ENCODE data around the gene SLC16A3.

Gene SLC16A3

DNA sequence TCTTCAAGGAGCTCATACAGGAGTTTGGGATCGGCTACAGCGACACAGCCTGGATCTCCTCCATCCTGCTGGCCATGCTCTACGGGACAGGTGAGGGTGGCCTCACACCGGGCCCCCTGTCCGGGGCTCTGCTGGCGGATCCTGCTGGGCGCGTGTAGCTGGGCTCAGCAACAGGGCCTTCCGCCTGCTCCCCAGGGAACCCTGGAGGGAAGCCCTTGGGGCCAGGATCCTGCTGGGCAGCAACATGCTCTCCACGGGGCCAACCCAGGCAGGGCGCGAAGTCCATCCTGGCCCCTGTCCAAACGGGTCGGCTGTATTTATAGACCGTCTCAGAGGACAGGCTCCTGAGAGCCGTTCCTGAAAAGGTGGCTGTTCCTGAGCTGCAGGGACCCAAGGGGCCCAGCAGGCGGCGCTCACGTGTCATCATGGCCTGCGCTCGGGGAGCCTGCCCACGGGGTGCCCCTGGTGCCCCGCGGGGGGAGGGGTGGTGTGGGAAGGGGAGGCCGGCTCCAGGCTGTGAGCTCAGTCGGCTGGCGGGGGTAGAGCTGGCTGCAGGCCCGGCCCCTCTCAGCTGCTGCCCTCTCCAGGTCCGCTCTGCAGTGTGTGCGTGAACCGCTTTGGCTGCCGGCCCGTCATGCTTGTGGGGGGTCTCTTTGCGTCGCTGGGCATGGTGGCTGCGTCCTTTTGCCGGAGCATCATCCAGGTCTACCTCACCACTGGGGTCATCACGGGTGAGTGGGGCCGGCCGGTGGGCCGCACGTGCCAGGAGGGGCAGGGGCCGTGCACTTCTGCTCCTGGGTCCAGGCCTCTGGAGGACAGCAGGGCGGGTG, 7.5 kb downstream of the SLC16A3 start:
- DNase-seq (ENCODE audit: low spot score): peak; percentile 66

DNA sequence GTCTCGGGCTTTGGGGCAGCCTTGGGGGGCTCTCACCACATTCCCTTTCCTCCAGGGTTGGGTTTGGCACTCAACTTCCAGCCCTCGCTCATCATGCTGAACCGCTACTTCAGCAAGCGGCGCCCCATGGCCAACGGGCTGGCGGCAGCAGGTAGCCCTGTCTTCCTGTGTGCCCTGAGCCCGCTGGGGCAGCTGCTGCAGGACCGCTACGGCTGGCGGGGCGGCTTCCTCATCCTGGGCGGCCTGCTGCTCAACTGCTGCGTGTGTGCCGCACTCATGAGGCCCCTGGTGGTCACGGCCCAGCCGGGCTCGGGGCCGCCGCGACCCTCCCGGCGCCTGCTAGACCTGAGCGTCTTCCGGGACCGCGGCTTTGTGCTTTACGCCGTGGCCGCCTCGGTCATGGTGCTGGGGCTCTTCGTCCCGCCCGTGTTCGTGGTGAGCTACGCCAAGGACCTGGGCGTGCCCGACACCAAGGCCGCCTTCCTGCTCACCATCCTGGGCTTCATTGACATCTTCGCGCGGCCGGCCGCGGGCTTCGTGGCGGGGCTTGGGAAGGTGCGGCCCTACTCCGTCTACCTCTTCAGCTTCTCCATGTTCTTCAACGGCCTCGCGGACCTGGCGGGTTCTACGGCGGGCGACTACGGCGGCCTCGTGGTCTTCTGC, 8.4 kb downstream of the SLC16A3 start:
- no peak for DNase-seq (ENCODE audit: low spot score)

DNA sequence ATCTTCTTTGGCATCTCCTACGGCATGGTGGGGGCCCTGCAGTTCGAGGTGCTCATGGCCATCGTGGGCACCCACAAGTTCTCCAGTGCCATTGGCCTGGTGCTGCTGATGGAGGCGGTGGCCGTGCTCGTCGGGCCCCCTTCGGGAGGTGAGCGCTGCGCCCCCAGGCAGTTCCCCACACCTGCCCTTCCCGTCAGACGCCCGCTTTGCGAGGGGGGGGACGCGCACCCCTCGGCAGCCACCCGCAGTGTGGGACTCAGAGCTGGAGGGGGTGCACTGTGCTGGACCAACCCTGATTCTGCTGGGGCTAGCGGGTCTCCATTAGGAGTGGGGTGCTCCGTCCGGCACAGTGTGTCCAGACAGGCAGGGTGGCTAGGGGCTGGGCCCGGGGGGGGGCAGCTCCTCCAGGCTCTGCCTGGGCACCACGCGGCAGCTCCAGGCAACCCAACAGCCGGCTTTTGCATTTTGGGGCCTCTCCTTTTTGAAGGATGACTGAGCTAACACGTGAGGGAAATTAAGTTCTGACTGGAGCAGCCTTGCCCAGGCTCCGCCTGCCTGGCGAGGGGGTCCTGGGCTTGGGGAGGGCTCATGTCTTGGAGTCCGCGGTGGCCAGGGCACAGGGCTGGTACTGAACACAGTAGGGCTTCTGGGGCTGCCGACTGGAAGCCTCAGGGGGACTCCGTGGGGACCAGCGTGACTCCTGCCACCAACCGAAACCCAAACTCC, 9.1 kb downstream of the SLC16A3 start:
- DNase-seq (ENCODE audit: low spot score): no peak

DNA sequence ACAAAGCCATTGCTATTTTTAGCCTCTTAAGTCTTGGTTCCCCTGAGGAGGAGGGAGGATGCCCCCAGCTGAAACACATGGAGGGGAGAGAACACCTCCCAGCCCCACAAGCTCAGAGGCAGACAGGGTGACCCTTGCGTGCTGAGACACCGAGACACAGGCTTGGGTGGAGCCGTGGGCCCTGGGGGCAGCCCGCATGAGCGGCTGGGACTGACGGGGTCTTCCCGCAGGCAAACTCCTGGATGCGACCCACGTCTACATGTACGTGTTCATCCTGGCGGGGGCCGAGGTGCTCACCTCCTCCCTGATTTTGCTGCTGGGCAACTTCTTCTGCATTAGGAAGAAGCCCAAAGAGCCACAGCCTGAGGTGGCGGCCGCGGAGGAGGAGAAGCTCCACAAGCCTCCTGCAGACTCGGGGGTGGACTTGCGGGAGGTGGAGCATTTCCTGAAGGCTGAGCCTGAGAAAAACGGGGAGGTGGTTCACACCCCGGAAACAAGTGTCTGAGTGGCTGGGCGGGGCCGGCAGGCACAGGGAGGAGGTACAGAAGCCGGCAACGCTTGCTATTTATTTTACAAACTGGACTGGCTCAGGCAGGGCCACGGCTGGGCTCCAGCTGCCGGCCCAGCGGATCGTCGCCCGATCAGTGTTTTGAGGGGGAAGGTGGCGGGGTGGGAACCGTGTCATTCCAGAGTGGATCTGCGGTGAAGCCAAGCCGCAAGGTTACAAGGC, 9.8 kb downstream of the SLC16A3 start:
- no peak for DNase-seq (ENCODE audit: low spot score)

DNA sequence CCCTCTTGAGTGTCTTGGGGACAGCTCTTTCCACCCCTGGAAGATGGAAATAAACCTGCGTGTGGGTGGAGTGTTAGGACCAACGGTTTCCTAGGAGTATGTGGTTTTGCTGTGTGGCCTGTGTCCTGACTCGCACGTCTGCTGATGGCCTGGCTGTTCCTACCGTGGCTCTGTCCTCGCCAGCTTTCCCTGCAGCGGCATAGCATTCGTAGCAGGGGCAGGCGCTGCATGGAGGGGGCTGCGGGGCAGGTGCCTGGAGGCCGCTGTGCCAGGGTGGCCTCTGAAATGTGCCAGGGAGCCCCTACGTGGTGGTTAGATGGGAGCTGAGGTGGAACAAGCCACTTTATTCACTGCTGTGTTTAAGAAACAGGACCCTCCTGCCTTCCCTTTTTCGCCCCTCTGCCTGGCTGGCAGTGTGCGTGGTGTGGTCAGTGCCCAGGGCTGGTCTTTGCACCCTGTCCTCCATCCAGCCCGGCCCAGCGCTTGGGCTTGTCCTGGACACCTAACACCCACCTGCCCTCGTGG, 10.6 kb downstream of the SLC16A3 start:
- no peak for DNase-seq (ENCODE audit: low spot score)

DNA sequence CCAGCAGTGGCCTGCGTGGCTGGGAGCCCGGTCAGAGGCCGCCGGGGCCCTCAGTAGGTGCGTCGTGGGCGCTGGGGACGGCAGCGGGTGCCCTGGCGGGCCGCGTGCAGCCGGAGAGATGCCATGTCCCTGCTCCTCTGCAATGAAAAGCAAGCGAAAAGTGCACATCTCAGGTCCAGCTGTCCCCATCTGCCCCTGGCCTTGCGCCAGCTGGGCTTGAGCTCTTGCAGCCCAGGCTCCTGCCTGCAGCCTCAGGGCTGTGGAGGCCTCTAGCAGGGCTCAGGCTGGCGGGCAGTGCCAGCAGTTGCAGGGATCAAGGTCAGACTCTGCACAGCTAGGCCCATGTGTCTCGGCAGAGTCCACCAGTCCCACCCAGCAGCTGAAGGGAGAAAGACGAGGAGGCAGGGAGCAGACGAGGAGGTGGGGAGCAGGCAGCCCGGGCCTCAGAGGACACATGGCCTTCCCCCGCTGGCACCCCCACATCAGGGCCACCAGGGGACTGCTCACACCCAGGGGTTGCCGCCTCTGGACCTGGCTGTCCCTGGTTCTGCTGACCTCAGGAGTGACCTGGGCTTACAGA, 11.2 kb downstream of the SLC16A3 start:
- DNase-seq (ENCODE audit: low spot score): no peak

DNA sequence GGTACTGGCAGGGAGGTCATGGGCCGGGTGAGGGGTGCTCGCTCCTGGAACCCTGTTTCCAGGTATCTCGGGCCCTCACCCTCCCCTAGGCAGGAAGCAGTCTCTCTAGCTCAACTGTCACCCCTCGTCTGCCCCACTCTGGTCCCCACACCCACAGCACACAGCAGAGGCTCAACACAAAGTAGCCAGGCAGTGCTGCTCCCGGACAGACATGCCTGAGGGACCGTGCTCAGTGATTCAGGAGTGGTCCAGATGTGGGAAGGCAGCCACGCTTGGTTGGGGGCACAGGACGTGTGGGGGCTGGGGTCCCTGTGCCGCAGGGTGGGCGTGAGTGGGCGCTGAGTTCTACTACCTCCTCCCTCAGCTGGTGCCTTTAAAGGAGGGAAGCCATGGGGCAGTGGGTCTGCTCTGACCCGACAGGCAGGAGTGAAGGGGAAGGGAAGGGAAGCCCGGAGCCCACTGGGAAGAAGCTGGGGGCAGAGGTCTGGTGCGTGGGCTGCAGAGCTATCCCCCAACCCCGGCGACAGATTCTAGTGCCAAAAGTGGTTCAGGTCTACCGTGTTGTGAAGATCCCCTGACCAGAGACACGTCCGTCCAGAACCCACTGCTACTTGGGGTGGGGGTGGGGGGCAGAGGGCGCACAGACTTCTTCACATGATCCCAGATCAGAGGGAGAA, 11.8 kb downstream of the SLC16A3 start:
- no peak for DNase-seq (ENCODE audit: low spot score)

DNA sequence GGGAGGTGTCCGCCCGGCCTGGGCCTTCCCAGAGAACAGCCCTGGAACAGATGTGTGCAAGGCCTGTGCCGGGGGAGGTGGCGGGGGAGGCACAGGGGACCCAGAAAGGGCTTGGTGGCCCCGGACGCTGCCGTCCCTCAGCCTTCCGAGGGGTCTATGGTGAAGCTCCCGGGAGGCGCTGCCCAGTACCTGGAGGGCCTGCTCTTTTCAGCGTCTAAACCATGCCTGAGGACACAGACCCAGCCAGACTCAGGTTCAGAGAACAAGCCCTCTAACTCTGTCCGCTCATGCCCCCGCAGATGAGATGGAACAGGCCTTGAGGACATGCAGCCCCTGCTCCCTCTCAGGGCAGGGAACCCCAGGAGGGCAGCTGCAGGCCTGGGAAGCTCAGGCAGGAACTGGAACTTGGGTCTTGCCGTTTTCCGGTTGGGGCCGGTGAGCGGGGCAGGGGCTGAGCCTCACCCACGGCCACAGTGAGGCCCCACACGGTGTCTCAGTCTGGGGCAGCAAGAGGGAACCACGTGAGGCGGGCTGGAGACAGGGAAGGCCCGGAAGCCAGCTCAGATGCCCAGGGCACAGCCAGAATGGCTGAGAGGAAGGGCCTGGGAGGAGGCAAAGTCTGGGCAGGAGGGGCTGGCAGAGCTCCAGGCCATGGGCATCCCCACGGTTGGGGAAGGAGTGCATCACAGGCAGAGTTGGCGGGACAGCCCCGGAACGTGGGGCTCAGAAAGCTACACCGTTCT, 12.5 kb downstream of the SLC16A3 start:
- peak; percentile 66 for DNase-seq (ENCODE audit: low spot score)

DNA sequence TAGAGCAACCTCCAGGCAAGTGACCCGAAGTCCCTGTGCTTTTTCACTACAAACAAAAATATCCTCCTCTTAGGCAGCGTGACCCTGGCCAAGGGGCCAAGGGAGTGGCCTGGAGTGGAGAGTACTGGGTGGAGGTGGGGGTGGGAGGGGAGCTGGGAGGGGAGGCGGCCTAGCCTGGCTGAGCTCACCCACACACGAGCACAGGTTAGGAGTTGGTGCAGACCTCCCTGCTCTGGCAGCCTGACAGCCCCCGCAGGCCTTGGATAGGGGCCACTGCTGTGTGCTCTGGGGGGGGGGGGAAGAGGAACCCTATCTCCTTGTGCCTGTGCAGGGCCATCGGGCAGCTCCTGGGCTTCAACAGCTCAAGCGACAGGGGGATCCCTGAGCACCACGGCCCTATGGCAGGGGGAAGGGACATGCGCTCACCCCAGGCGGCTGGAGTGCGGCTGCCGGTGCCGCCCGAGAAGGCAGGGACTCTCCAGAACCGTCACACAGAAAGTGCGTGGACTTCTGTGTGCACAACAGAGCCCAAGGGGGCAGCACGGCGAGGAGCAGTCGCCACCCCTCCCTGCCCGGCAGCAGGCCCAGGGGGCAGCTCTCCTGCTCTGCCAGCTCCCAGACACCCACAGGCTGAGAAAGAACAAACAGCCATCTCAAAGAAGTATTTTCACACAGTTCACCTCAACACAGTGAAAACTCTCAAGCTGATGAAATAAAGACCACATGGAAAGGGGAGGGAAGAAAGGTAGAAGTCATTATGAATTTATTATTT, 13.3 kb downstream of the SLC16A3 start:
- DNase-seq (ENCODE audit: low spot score): no peak

DNA sequence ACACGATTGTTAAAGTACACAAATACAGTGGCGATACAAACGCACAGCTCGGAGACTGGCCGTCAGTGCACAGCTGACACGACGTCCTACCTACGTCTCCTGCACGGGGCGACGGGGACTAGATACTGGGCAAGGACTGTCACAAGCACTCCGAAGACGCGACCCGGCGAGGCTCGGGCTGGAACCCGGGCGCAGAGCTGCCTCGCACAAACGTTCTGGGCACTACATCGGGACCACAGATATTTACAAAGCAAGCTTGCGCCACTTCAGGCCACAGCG, 13.8 kb downstream of the SLC16A3 start:
- no peak for DNase-seq (ENCODE audit: low spot score)

DNA sequence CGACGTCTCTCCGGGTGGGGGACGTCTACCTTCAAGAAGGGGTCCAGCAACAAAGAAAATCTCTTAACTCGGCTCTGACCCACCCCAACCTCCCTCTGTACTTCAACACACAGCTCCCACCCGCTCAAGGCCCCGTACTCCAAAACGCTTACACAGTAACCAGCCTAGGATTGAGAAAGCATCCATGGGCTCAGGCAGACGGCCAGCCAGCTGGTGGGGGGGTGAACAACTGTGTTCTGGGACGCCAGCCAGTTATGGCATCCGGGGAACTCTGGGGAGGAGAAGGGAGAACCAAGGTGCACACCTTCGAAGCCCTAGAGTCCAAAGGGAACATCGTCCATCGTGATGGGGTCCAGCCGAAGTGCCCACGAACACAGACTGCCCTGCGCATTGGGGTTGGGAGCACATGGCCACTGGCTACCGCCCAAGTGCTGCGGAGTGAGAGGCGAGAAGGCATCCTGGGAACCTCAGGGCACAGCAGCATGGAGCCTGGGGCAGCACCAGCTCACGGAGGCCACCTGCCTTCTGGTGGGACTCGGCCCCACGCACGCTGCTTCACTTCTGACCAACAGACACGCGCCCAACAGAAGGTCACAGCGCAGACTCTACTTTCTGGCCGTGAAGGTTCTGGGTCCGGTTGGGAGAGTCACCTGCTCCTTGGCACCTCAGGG, 14.3 kb downstream of the SLC16A3 start:
- DNase-seq (ENCODE audit: low spot score): peak; percentile 78

DNA sequence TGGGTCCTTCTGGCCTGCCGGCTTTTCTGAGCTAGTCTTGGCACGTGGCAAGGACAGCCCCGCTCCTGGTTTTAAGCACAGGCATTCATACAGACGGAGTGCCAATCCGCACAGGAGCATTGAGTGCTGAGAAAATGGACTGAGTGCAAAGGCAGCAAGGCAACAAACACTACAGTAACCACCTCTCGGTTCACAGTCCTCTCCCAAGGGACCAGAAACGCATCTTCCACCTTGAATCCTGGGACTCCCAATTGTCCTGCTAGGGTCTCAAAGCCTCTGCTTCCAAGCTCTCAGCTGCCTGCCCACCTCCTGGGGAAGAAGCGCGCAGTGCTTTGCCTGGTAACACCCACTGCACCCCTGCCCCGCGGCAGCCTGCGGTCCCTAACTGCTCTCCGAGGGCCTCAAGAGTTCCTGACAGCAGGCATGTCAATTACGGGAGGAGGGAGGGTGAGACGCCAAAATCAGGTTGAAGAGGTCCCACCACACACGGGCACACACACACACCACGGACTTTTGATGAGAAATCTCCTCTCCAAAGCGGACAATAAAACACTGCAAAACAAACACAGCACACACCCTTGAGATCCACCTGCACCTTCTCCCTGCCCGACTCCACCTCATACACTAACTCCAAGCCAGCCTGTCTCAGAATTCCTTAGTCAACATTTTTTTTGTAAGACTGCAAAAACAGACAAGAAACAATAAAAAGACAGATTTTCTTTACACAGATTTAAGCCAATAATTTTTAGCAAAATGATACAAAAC, 15.0 kb downstream of the SLC16A3 start:
- DNase-seq (ENCODE audit: low spot score): no peak

DNA sequence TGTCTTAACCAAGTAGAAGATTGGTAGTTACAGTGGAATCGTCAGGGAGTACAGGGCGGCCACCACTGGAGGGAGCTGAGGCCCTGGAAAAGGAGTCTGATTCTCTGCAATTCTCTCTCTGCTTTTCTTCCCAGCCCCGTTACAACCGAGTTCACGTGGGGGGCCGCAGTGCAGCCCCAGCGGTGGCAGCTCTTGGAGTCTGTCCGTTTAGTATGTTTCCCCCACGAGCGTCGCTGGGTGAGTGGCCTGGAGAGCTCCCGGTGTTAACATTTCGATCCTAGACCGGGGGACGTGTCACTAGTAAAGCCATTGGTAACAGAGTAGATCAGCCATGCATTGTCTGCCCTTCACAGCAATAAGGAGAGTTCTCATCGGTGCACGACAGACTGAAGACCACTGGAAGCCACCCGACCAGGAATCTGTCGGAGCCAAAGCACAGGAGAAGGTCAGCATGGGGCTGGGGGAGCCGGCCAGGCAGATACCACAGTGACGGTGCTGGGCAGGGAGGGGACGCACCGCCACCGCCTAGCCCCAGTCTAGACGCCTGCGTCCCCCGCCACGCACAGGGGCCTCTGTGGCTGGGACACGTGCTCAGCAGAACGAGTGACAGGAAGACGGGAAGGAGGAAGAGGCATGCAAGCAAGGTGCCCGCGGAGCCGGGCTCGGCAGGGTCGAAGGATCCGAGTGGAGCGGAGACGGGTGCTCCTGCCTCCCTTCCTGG, 15.7 kb downstream of the SLC16A3 start:
- no peak for DNase-seq (ENCODE audit: low spot score)

DNA sequence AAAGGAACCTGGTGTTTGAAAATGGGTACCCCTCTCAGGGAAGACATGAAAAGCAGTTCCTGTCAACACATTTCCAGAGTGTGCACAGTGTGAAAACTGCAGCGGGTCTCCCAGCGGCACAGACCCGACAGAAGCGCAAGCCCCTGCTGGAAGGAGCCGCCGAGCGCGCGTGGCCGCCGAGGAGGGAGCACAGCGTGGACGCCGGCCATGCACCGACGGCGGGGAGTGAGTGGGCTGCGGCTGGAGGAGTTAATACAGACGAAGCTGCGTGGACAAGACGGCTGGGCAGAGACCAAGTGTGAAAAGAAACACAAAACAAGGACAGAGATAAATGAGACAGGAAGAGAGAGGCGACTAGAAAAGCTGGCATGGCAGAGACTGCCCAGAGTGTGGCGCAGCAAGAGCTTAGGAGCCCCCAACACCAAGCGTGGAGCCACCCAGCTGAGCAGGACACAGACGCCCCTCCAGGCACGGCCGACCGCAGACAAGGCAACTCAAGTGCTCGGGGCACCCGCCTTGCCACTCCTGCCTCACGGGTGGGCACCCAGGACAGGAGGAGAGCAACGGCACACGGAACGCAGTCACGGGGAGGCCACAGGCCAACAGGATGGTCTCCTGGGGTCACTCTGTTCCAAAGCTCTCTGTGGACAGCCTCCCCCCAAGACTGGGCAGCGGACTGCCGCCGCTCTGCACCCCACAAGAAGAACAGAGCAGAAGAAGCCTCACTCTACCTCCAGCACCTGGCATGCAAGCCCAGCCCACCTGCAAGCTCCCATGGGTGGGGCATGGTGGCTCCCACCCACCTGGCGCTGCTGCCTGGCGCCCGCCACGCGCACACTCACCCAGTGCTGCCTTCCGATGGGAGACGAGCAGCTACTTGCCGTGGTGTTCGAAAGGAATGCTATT, 16.5 kb downstream of the SLC16A3 start:
- DNase-seq (ENCODE audit: low spot score): no peak

DNA sequence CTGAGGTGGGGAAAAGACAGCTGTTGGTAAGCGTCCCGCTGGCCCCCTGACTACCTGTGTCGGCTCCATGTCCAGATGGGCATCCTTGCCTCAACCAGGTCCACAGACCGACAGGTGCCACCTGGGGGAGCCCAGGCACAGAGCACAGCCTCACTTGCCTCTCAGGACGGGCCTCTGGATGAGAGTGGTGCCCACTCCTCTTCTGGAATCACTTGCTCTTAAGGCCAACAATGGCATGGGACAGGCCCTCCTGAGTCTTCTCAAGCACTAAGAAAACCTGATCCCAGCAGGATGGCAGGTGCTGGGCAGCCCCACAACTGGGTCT, 17.2 kb downstream of the SLC16A3 start:
- DNase-seq (ENCODE audit: low spot score): no peak

DNA sequence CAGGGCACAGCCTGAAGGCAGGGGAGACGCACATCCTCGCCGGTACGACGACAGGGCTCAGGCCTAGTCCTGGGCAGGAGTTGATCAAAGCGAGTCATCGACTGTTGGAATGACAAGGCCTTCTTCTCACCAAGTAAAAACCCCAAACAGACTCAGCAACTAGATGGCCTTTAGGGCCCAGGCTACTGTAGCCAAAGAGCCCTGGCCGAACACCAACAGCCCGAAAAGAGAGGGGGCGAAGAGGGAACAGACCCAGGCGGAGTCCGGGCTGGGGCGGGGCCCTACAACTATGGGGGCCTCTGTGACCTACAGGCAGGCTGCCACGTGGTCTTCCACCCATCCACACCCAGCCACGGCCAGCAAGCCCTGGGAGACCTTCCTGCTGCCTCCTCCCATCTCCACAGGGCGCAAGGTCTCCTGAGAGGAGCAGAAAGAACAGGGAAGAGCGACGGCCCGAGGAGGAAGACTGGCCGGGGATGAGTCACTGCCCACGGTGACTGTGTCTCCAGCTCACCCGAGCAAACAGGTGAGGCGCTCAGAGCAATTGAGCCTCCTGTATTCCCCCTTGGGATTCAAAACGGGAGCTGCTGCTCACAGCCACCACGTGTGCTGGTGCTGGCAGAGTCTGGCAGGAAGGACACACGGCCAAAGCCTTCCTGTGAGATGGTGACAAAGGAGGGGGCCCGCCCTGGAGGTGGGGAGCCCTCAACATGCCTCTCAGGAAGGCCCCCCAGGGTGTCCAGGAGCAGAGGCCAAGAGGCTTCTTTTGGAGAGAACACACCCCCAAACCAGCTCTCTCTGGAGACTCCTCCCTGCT, 17.7 kb downstream of the SLC16A3 start:
- DNase-seq (ENCODE audit: low spot score): no peak
